CD14-positive monocyte (primary cell): ENCODE data around the gene EXOC6. TPM values are rescaled to one million over a fixed set of nuclear protein-coding genes. Genes with fewer than 3 reads are reported as not detected.
"Not testable (repeated sequence)": the region's sequence is repeated elsewhere in the genome, so short reads cannot be mapped to it uniquely, and the experiment has no call there.

ENCODE experiments used
- DNase-seq, 3 donors: peaks; one replicate each; pipeline ENCODE4 v3.0.0-alpha.2; 2011 to 2022
- H2AFZ ChIP-seq: 2 replicates; pipeline ENCODE4 v1.6.0; 2012; ENCODE audit warnings: mild to moderate bottlenecking, low read depth, low read length, inconsistent platforms; ENCODE audit not compliant: insufficient read depth, poor library complexity, severe bottlenecking
- H3K27ac ChIP-seq, 2 donors: 1 replicate in 1 of 2; 2 replicates in 1 of 2; pipeline ENCODE4 v1.5.1; 2012 to 2013; ENCODE audit warnings: low read length in 2 of 2, control low read depth in 1 of 2, inconsistent platforms in 1 of 2, low read depth in 1 of 2, mild to moderate bottlenecking in 1 of 2
- H3K27me3 ChIP-seq, 2 donors: one replicate each; pipeline versions ENCODE4 v1.6.0 to v1.6.1; 2011 to 2013; ENCODE audit warnings: low read length in 2 of 2; ENCODE audit not compliant: control insufficient read depth in 2 of 2, insufficient read depth in 2 of 2
- H3K36me3 ChIP-seq, 2 donors: replicated peaks in 1 of 2; 1 replicate in 1 of 2; 2 replicates in 1 of 2; pipeline versions ENCODE4 v1.5.1 to v1.6.1; 2012 to 2013; ENCODE audit warnings: low read length in 2 of 2, control low read depth in 1 of 2, inconsistent platforms in 1 of 2, mild to moderate bottlenecking in 1 of 2; ENCODE audit not compliant: insufficient read depth in 2 of 2, control insufficient read depth in 1 of 2
- H3K4me1 ChIP-seq, 2 donors: 1 replicate in 1 of 2; 2 replicates in 1 of 2; pipeline versions ENCODE4 v1.5.1 to v1.6.1; 2012 to 2013; ENCODE audit warnings: low read length in 2 of 2, control low read depth in 1 of 2, inconsistent platforms in 1 of 2, mild to moderate bottlenecking in 1 of 2, moderate library complexity in 1 of 2; ENCODE audit not compliant: insufficient read depth in 2 of 2, control insufficient read depth in 1 of 2
- H3K4me2 ChIP-seq: replicated peaks from 2 replicates; pipeline ENCODE3; 2012; ENCODE audit warnings: low read length, moderate library complexity, mild to moderate bottlenecking; ENCODE audit not compliant: poor library complexity, severe bottlenecking; ENCODE audit errors: extremely low read depth
- H3K4me3 ChIP-seq, 3 experiments: fragments of 200-600 bp in 1 of 3; sonication (generic) in 1 of 3; replicated peaks in 1 of 3; 1 replicate in 2 of 3; 2 replicates in 1 of 3; pipeline ENCODE4 v1.5.1; 2011 to 2013; ENCODE audit warnings: low read length in 3 of 3, mild to moderate bottlenecking in 3 of 3, control low read depth in 2 of 3, low read depth in 2 of 3, inconsistent platforms in 1 of 3, moderate library complexity in 1 of 3
- H3K79me2 ChIP-seq: 2 replicates; pipeline ENCODE4 v1.6.0; 2012; ENCODE audit warnings: mild to moderate bottlenecking, control low read depth, inconsistent platforms, low read length, moderate library complexity; ENCODE audit not compliant: insufficient read depth
- H3K9ac ChIP-seq: 2 replicates; pipeline ENCODE4 v1.6.0; 2017; ENCODE audit warnings: low read length, mild to moderate bottlenecking; ENCODE audit not compliant: insufficient read depth, poor library complexity, severe bottlenecking
- H3K9me3 ChIP-seq, 2 donors: replicated peaks in 1 of 2; 1 replicate in 1 of 2; 2 replicates in 1 of 2; pipeline versions ENCODE4 v1.5.1 to v1.6.1; 2012 to 2013; ENCODE audit warnings: low read length in 2 of 2, control low read depth in 1 of 2; ENCODE audit not compliant: control insufficient read depth in 1 of 2, insufficient read depth in 1 of 2
- H4K20me1 ChIP-seq: 2 replicates; pipeline ENCODE4 v1.6.0; 2012; ENCODE audit warnings: mild to moderate bottlenecking, low read length, control low read depth, moderate library complexity; ENCODE audit not compliant: insufficient read depth
- H3K27ac Mint-ChIP-seq, 7 donors: one replicate each; pipeline ENCODE4 v1.8.0; 2020; ENCODE audit warnings: mild to moderate bottlenecking in 7 of 7, mixed read lengths in 7 of 7, moderate library complexity in 6 of 7, inconsistent platforms in 2 of 7
- H3K27me3 Mint-ChIP-seq, 3 donors: one replicate each; pipeline ENCODE4 v1.8.0; 2021 to 2022; ENCODE audit warnings: low read depth in 3 of 3, mild to moderate bottlenecking in 3 of 3, mixed read lengths in 3 of 3, moderate library complexity in 3 of 3, inconsistent platforms in 1 of 3
- H3K36me3 Mint-ChIP-seq, 2 donors: one replicate each; pipeline ENCODE4 v1.8.0; 2020; ENCODE audit warnings: mixed read lengths in 2 of 2, inconsistent platforms in 1 of 2, mild to moderate bottlenecking in 1 of 2
- H3K4me1 Mint-ChIP-seq: one replicate; pipeline ENCODE4 v1.8.0; 2020; ENCODE audit warnings: mild to moderate bottlenecking, mixed read lengths
- H3K4me3 Mint-ChIP-seq, 2 donors: one replicate each; pipeline ENCODE4 v1.8.0; 2020; ENCODE audit warnings: mild to moderate bottlenecking in 2 of 2, mixed read lengths in 2 of 2, moderate library complexity in 1 of 2
- H3K9me3 Mint-ChIP-seq, 7 donors: one replicate each; pipeline ENCODE4 v1.8.0; 2020 to 2022; ENCODE audit warnings: mixed read lengths in 7 of 7, mild to moderate bottlenecking in 6 of 7, moderate library complexity in 6 of 7, inconsistent platforms in 2 of 7
- CTCF ChIP-seq: fragments of 200-600 bp; IDR thresholded peaks from one replicate; pipeline ENCODE4 v1.8.0; 2022; ENCODE audit warnings: antibody characterized with exemption, mild to moderate bottlenecking
- WGBS: methylation state at CpG from one replicate; pipeline ENCODE4 v1.1.5; 2013; ENCODE audit warnings: missing lambda C conversion rate; ENCODE audit not compliant: insufficient coverage; 5-methylcytosine and 5-hydroxymethylcytosine counted together
- intact Hi-C, 2 donors: fragments of 100-400 bp; cut with micrococcal nuclease; formaldehyde crosslinking; loops; one replicate each; pipeline versions ENCODE4 v1.15.0 to v1.15.1; 2023
- polyA plus RNA-seq, 3 donors: library from polyadenylated mRNA; depleted of rRNA in 1 of 3; unstranded in 2 of 3; stranded (reverse) in 1 of 3; fragments of 300-500 nt in 2 of 3; fragments of >200 nt in 1 of 3; fragmentation: Illumina TruSeq in 2 of 3; gene quantifications; 1 replicate in 2 of 3; 2 replicates in 1 of 3; pipeline ENCODE4 v1.2.3, GENCODE V29; 2012 to 2021

Gene EXOC6
- polyA plus RNA-seq, 3 donors: 7.5 to 9.6 (median 8.3) TPM

- H3K79me2 ChIP-seq: no peaks in the 10 kb centered on the region
- H3K36me3 ChIP-seq: peaks cover 8 to 32% of the 10 kb centered on the region in 2 donors
- 43% methylated on average over 1 of the region's 3 CpGs for WGBS
- Mint-ChIP-seq H3K4me1 (peaks cover 5% of the 10 kb centered on the region), H3K9me3 (peaks cover 0 to 8% (median 6%) of the 10 kb centered on the region in 7 donors), H3K27ac (peak overlapping the region in 3 of 7 donors; percentile 3 to 38 (median 17)), H3K36me3 (peaks cover 36 to 58% of the 10 kb centered on the region in 2 donors), H3K4me3 (no peak overlapping the region), H3K27me3 (no peaks in the 10 kb centered on the region)
- peak; percentile 1 to 65 (median 15) for DNase-seq
- no peak overlapping the region for H3K9ac ChIP-seq
- H3K27ac ChIP-seq: no peak overlapping the region
- no peaks in the 10 kb centered on the region for H3K9me3 ChIP-seq
- TF ChIP-seq CTCF: no peak
- H3K4me1 ChIP-seq: no peaks in the 10 kb centered on the region
- H4K20me1 ChIP-seq: no peaks in the 10 kb centered on the region
- H3K4me2 ChIP-seq: no peak overlapping the region
- no peak overlapping the region for H3K4me3 ChIP-seq
- intact Hi-C loops: no loop called here
- H2AFZ ChIP-seq: no peak overlapping the region
- no peaks in the 10 kb centered on the region for H3K27me3 ChIP-seq
These were observed 123.9 kb downstream of the EXOC6 start for GRCh38 chr10:92972066-92972870.

GRCh38 chr10:92972886-92973285 lies 124.6 kb downstream of the EXOC6 start:
- H3K27me3 Mint-ChIP-seq: no peaks in the 10 kb centered on the region
- Histone ChIP-seq H3K9ac (no peak overlapping the region), H2AFZ (no peak overlapping the region), H3K4me3 (no peak overlapping the region), H3K36me3 (peaks cover 8 to 32% of the 10 kb centered on the region in 2 donors), H3K4me2 (no peak overlapping the region), H4K20me1 (no peaks in the 10 kb centered on the region), H3K4me1 (no peaks in the 10 kb centered on the region), H3K9me3 (no peaks in the 10 kb centered on the region), H3K79me2 (no peaks in the 10 kb centered on the region), H3K27me3 (no peaks in the 10 kb centered on the region), H3K27ac (no peak overlapping the region)
- WGBS: 100% methylated on average over 1 of the region's 2 CpGs
- no peak overlapping the region for H3K27ac Mint-ChIP-seq
- peaks cover 0 to 8% (median 6%) of the 10 kb centered on the region in 7 donors for H3K9me3 Mint-ChIP-seq
- no peak for TF ChIP-seq CTCF
- peaks cover 5% of the 10 kb centered on the region for H3K4me1 Mint-ChIP-seq
- no peak overlapping the region for H3K4me3 Mint-ChIP-seq
- DNase-seq: no peak
- peaks cover 37 to 61% of the 10 kb centered on the region in 2 donors for H3K36me3 Mint-ChIP-seq
- intact Hi-C loops: no loop called here

- peaks cover 6 to 18% of the 10 kb centered on the region in 2 donors for H3K36me3 ChIP-seq
- H3K9me3 ChIP-seq, H3K27ac Mint-ChIP-seq, H3K9me3 Mint-ChIP-seq, intact Hi-C loops, H3K4me3 ChIP-seq, H3K79me2 ChIP-seq, H3K4me2 ChIP-seq, DNase-seq, H3K4me1 Mint-ChIP-seq, H3K27me3 ChIP-seq, H2AFZ ChIP-seq, H3K27ac ChIP-seq, H3K27me3 Mint-ChIP-seq, H3K4me1 ChIP-seq, H3K4me3 Mint-ChIP-seq, H3K9ac ChIP-seq, H4K20me1 ChIP-seq: not testable (repeated sequence)
- H3K36me3 Mint-ChIP-seq: peaks cover 26 to 45% of the 10 kb centered on the region in 2 donors
- no CpG with 5 or more reads among the region's 5 CpGs for WGBS
These were observed 128.0 kb downstream of the EXOC6 start for GRCh38 chr10:92976278-92976677.
